BLaER1 (cell line): ENCODE results near the gene GNAS.

Source experiments
- H3K27ac ChIP-seq: shearing (Covaris generic); formaldehyde crosslinking; 2 replicates; pipeline ENCODE4 v1.8.1; 2022
- H3K27me3 ChIP-seq: shearing (Covaris generic); formaldehyde crosslinking; 2 replicates; pipeline ENCODE4 v1.8.1; 2022
- H3K36me3 ChIP-seq: shearing (Covaris generic); formaldehyde crosslinking; 2 replicates; pipeline ENCODE4 v1.8.1; 2022
- H3K4me1 ChIP-seq: shearing (Covaris generic); formaldehyde crosslinking; 2 replicates; pipeline ENCODE4 v1.8.1; 2022
- H3K4me2 ChIP-seq: shearing (Covaris generic); formaldehyde crosslinking; 2 replicates; pipeline ENCODE4 v1.8.1; 2022
- H3K4me3 ChIP-seq: shearing (Covaris generic); formaldehyde crosslinking; 2 replicates; pipeline ENCODE4 v1.8.1; 2022
- H3K9ac ChIP-seq: shearing (Covaris generic); formaldehyde crosslinking; 2 replicates; pipeline ENCODE4 v1.8.1; 2022
- H3K9me3 ChIP-seq: shearing (Covaris generic); formaldehyde crosslinking; 2 replicates; pipeline ENCODE4 v1.8.1; 2022
- H4K20me1 ChIP-seq: shearing (Covaris generic); formaldehyde crosslinking; 2 replicates; pipeline ENCODE4 v1.8.1; 2022
- Cebpa-rat ChIP-seq: shearing (Covaris generic); IDR thresholded peaks from 2 replicates; pipeline ENCODE4 v1.8.1; 2022

GNAS gene

DNA sequence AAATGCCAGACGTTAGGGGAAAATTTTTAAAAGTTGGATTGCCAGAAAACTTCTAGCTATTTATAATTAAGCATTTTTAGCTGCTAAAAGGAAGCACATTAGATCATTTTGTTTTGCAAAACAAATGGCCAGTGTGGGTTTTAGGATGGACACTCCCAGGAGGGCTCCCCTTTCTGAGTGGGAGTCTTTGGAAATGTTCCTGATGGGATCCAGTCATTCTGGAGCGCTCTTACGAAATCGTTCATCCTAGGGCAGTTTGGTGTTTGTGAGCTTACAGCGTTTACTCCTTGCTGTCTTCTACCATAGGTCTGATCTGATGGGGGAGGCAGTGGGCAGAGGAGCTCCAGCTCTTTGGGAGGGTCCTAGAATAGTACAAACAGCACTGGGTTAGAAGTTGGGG, 14.7 kb downstream of the GNAS start:
- TF ChIP-seq Cebpa-rat, result no peak
- Histone ChIP-seq H3K4me3 (no peak overlapping the region), H3K27me3 (no peaks in the 10 kb centered on the region), H3K36me3 (no peaks in the 10 kb centered on the region), H3K9ac (no peak overlapping the region), H3K27ac (no peak overlapping the region), H3K4me2 (no peak overlapping the region), H3K4me1 (peaks cover 11% of the 10 kb centered on the region), H3K9me3 (no peaks in the 10 kb centered on the region), H4K20me1 (no peaks in the 10 kb centered on the region)

GRCh38 chr20:58868795-58869194, 16.3 kb downstream of the GNAS start:
- no peak overlapping the region for H3K9ac ChIP-seq
- no peak for TF ChIP-seq Cebpa-rat
- no peaks in the 10 kb centered on the region for H3K9me3 ChIP-seq
- H3K36me3 ChIP-seq, result no peaks in the 10 kb centered on the region
- no peaks in the 10 kb centered on the region for H4K20me1 ChIP-seq
- H3K27me3 ChIP-seq, result no peaks in the 10 kb centered on the region
- no peak overlapping the region for H3K4me2 ChIP-seq
- H3K4me1 ChIP-seq, result peaks cover 19% of the 10 kb centered on the region
- H3K27ac ChIP-seq, result no peak overlapping the region
- no peak overlapping the region for H3K4me3 ChIP-seq

DNA sequence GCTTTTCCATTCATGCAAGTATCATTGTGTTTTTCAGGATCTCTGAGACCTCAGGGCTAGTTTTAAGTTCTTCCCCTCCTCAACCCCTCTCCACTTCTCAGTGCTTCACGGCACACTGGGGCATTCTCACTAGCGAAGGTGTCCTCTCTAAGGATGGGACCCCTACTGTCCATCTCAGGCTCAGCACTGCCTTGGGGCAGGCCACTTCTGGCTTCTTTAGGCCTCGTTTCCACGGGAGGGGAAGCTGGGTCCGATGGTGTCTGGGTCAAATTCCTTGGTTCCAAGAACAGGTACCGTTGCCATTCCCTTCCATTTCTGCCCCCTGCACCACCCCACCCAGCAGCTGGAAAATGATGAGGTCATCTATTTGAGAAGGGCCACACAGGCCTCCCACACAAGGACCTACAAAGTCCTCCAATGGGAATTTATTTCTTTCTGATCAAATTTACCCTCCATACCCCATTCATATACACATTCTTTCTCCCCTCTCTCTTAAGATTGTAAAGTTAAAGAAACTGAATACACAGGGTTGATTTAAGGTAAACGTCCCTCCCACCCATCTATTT, 17.2 kb downstream of the GNAS start:
- Histone ChIP-seq H3K9ac (no peak overlapping the region), H3K36me3 (no peaks in the 10 kb centered on the region), H3K27ac (no peak overlapping the region), H3K4me2 (no peak overlapping the region), H3K4me1 (peaks cover 19% of the 10 kb centered on the region), H3K27me3 (no peaks in the 10 kb centered on the region), H3K9me3 (no peaks in the 10 kb centered on the region), H4K20me1 (no peaks in the 10 kb centered on the region), H3K4me3 (no peak overlapping the region)
- no peak for TF ChIP-seq Cebpa-rat

DNA sequence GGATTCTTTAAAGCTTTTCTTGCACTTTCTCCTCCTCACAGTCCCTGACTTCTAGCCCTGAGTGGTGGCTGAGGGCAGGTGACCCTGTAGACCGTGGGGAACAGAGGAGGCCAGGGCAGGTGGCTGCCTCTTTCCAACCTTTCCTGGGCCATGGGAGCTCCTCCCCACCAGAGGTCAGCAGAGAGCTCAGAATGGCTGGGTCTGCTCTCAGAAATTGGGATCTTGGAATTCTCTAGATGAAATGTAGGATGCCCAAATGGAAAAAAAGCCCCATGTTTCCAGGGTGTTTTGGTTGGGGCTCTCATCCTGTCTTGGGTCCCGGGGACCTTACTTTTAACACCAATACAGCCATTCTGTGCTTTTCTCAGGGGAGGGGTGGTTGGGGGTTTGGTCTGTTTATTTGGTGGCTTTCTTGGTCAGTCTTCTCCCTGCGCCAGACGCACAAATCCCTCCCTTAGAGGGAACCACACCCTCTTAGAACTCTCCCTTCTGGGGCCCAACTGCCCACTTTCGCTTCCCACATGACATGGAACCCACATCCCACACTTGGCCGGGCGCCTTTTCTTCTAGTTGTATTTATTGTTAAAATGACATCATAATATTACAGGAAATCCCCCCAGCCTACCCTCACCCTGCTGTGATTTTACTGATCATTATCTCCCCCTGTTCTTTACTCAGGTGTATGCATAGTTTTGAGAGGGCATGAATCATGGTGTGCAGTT, 17.9 kb downstream of the GNAS start:
- Histone ChIP-seq H3K4me3 (no peak overlapping the region), H3K4me1 (peaks cover 19% of the 10 kb centered on the region), H3K27me3 (no peaks in the 10 kb centered on the region), H3K36me3 (no peaks in the 10 kb centered on the region), H3K9ac (no peak overlapping the region), H3K27ac (no peak overlapping the region), H3K9me3 (no peaks in the 10 kb centered on the region), H3K4me2 (peak overlapping the region; percentile 35), H4K20me1 (no peaks in the 10 kb centered on the region)
- no peak for TF ChIP-seq Cebpa-rat

DNA sequence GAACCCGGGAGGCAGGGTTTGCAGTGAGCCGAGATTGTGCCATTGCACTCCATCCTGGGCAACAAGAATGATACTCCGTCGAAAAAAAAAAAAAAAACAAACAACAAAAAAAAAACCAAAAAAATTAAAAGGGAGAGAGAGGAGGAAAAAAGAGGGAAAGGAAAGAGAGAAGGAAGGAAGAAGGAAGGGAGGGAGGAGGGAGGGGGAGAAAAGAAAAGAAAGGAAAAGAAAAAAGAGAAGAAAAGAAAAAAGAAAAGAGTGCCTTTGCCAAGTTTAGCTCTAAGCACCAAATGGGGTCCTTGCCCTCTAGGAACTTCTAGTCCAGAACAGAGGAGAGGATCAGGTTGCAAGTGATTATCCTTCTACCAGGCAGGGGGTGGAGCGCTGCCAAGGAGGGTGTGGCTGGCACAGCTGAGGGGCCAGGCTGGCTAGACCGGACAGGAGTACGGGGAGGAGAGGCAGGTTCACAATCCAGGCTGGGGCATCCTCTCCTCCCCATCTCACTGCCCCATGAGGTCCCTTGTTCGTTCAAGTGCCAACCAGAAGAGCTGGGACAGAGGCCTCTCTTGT, 19.1 kb downstream of the GNAS start:
- Histone ChIP-seq H3K4me1 (peaks cover 19% of the 10 kb centered on the region), H3K36me3 (no peaks in the 10 kb centered on the region), H3K9ac (no peak overlapping the region), H3K4me3 (no peak overlapping the region), H4K20me1 (no peaks in the 10 kb centered on the region), H3K4me2 (no peak overlapping the region; the same call in 1 of the 2 replicates), H3K27me3 (no peaks in the 10 kb centered on the region), H3K9me3 (no peaks in the 10 kb centered on the region), H3K27ac (no peak overlapping the region)
- no peak for TF ChIP-seq Cebpa-rat

DNA sequence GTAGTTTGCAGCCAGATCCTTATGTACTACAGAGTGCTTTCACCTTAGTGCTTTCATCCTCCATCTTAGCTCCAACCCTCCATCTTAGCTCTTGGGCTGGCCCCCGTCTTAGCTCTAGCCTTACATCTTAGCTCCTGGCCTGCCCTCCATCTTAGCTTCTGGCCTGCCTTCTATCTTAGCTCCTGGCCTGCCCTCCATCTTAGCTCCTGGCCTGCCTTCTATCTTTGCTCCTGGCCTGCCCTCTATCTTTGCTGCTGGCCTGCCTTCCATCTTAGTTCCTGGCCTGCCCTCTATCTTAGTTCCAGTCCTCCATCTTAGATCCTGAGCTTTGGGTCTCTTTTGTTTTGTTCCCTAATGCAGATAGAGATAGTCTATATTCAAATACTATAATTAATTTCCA, 22.0 kb downstream of the GNAS start:
- Histone ChIP-seq H3K4me3 (no peak overlapping the region), H3K27me3 (no peaks in the 10 kb centered on the region), H4K20me1 (no peaks in the 10 kb centered on the region), H3K4me1 (peaks cover 30% of the 10 kb centered on the region), H3K36me3 (no peaks in the 10 kb centered on the region), H3K9me3 (no peaks in the 10 kb centered on the region), H3K9ac (no peak overlapping the region), H3K4me2 (no peak overlapping the region), H3K27ac (no peak overlapping the region)
- no peak for TF ChIP-seq Cebpa-rat

- no peak for TF ChIP-seq Cebpa-rat
- Histone ChIP-seq H3K27ac (no peak overlapping the region), H3K4me3 (no peak overlapping the region), H4K20me1 (no peaks in the 10 kb centered on the region), H3K4me2 (no peak overlapping the region), H3K36me3 (no peaks in the 10 kb centered on the region), H3K9me3 (no peaks in the 10 kb centered on the region), H3K27me3 (no peaks in the 10 kb centered on the region), H3K4me1 (peaks cover 29% of the 10 kb centered on the region), H3K9ac (no peak overlapping the region)
These were observed 22.6 kb downstream of the GNAS start for GRCh38 chr20:58875111-58875510.

- Histone ChIP-seq H3K4me1 (peaks cover 24% of the 10 kb centered on the region), H3K36me3 (no peaks in the 10 kb centered on the region), H3K4me3 (no peak overlapping the region), H3K9ac (no peak overlapping the region), H3K27ac (no peak overlapping the region), H3K4me2 (no peak overlapping the region), H3K9me3 (no peaks in the 10 kb centered on the region), H4K20me1 (no peaks in the 10 kb centered on the region), H3K27me3 (no peaks in the 10 kb centered on the region)
- no peak for TF ChIP-seq Cebpa-rat
These were observed 23.1 kb downstream of the GNAS start for GRCh38 chr20:58875541-58876134.

DNA sequence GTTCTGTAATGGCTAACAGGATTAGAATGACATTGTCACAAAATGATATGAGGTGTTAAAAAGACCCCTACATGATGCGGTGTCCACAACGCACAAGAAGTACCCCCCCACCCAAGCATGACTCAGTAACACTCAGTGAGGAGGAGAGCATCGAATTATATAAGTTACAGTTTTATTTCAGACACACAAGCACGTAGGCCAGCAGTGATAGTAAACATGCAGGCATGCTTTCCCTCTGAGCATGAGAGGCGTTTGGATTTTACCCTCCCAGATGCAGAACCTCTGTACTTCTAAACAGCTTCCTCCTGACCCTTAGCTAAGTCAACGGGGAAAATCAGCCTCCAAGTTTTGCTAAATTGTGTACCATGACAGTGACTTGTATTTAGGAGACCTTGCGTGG, 23.9 kb downstream of the GNAS start:
- Histone ChIP-seq H3K27me3 (no peaks in the 10 kb centered on the region), H3K4me1 (peaks cover 20% of the 10 kb centered on the region), H3K9ac (no peak overlapping the region), H3K27ac (no peak overlapping the region), H4K20me1 (no peaks in the 10 kb centered on the region), H3K36me3 (no peaks in the 10 kb centered on the region), H3K9me3 (no peaks in the 10 kb centered on the region), H3K4me3 (no peak overlapping the region), H3K4me2 (no peak overlapping the region)
- no peak for TF ChIP-seq Cebpa-rat
